Right lobe of liver (tissue), 4 donors: ENCODE results near the gene RPL15.

Experiments used
- CTCF ChIP-seq, 4 donors: fragments of 200-600 bp in 3 of 4; fragments of 450-650 bp in 1 of 4; IDR thresholded peaks; one replicate each; pipeline versions ENCODE4 v1.5.1 to v1.8.0; 2016 to 2022; ENCODE audit warnings: antibody characterized with exemption in 4 of 4, mild to moderate bottlenecking in 2 of 4
- POLR2A ChIP-seq: fragments of 450-650 bp; IDR thresholded peaks from one replicate; pipeline ENCODE4 v1.6.1; 2017; ENCODE audit warnings: antibody characterized with exemption, mild to moderate bottlenecking
- donor health status: DM: no; HTN: no; CAD: no.
- donor health status: DM: no; HTN: no; CAD: no.
- donor health status: DM: no; HTN: yes; CAD: no.

GRCh38 chr3:23885210-23885609, 31.7 kb upstream of the RPL15 start:
- TF ChIP-seq CTCF (IDR thresholded peaks at IDR 0.05) (no peak), POLR2A (no peak)
